ENCODE measurements around the gene C12orf75. TPM values are rescaled to one million over a fixed set of nuclear protein-coding genes. Genes with fewer than 3 reads are reported as not detected.

C12orf75 gene
- total and polyA plus RNA-seq, 2 of the 13 experiments (the other 11 are each of a cell fraction or from before 2014, with no cell fraction given), result 16.1 to 19.8 TPM

DNA sequence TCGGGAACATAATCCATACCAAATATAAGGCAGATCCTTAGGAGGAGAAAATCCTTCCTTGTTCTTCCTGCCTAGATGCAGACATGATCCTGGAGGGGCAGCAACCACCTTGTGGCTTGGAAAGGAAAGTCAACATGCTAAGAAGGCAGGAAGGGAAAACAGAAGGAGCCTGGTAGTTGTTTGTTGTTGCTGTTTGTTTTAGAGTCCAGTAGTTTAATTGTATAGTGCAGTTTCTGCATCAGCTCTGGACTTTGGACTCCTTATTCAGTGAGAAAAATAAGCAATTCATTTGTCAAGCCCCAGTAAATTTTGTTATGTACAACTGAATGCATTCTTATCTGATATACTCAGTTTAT, 48.8 kb upstream of the C12orf75 start:
- H3K36me3 ChIP-seq (replicated peaks in 1 of 2; ENCODE audit: control insufficient read depth in 1 of 2, insufficient read depth in 2 of 2, low read length in 2 of 2), result no peaks in the 10 kb centered on the region
- FAIRE-seq, result no peak
- POLR2A ChIA-PET, result interaction anchor here (1.5 kb wide), 1 partner anchor 46 kb away, joined by 4 read pairs; the partner anchor contains the start of gene APPL2
- ATAC-seq, result no peak
- H3K79me2 ChIP-seq (ENCODE audit: insufficient read depth, low read length), result no peaks in the 10 kb centered on the region
- BruUV-seq (replicated peaks), result no TSS peak
- CTCF ChIA-PET (ENCODE audit: low intra/inter-chr PET ratio, low total read pairs), result no interaction called here
- intact Hi-C loops (cut with micrococcal nuclease; ENCODE audit: unreplicated experiment), result no loop called here
- H3K27me3 ChIP-seq (ENCODE audit: control insufficient read depth in 1 of 2, insufficient read depth in 2 of 2, low read length in 2 of 2), result no peaks in the 10 kb centered on the region
- no peak overlapping the region for H3K4me3 ChIP-seq (replicated peaks in 1 of 3; ENCODE audit: insufficient read depth in 1 of 3, low read depth in 2 of 3, low read length in 3 of 3)
- H3K4me2 ChIP-seq (ENCODE audit: low read depth, low read length), result peak overlapping the region; percentile 21
- H4K20me1 ChIP-seq (ENCODE audit: insufficient read depth, low read length), result no peaks in the 10 kb centered on the region
- H3K9ac ChIP-seq (ENCODE audit: insufficient read depth, low read depth, low read length), result no peak overlapping the region
- peak; percentile 40 for DNase-seq (ENCODE audit: low spot score)
- no peak overlapping the region for H2AFZ ChIP-seq (ENCODE audit: low read length)
- in situ Hi-C loops (cut with HindIII; ENCODE audit: extremely low pct_ligation_motif_present, low pct_unique_long_range_greater_than_20kb), result no loop called here
- peaks cover 40% of the 10 kb centered on the region for H3K4me1 ChIP-seq (ENCODE audit: insufficient read depth, low read length)
- H3K9me3 ChIP-seq (ENCODE audit: low read length), result no peaks in the 10 kb centered on the region
- H3K27ac ChIP-seq (ENCODE audit: extremely low read length, insufficient read depth, low read length), result no peak overlapping the region
- WGBS (ENCODE audit: low lambda C conversion rate), result 60% methylated on average over 1 of the region's 1 CpG
- TF ChIP-seq, protein P1, sequence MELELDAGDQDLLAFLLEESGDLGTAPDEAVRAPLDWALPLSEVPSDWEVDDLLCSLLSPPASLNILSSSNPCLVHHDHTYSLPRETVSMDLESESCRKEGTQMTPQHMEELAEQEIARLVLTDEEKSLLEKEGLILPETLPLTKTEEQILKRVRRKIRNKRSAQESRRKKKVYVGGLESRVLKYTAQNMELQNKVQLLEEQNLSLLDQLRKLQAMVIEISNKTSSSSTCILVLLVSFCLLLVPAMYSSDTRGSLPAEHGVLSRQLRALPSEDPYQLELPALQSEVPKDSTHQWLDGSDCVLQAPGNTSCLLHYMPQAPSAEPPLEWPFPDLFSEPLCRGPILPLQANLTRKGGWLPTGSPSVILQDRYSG (CRISPR knock-in tag; IDR thresholded peaks at IDR 0.05), result no peak
- TF ChIP-seq PAX8 (CRISPR knock-in tag; IDR thresholded peaks at IDR 0.05; ENCODE audit: borderline replicate concordance), result no peak
- TF ChIP-seq FOXA1 (IDR thresholded peaks at IDR 0.05), result no peak
- peak; percentile 32; the same call in 1 of the 2 replicates for TF ChIP-seq FOXA1 (CRISPR knock-in tag; IDR thresholded peaks at IDR 0.05)
- no peak for TF ChIP-seq SAFB2 (CRISPR knock-in tag; IDR thresholded peaks at IDR 0.05; ENCODE audit: borderline replicate concordance, low read depth)
- TF ChIP-seq KDM3A (CRISPR knock-in tag; IDR thresholded peaks at IDR 0.05; ENCODE audit: low read depth), result no peak
- TF ChIP-seq, protein P2, sequence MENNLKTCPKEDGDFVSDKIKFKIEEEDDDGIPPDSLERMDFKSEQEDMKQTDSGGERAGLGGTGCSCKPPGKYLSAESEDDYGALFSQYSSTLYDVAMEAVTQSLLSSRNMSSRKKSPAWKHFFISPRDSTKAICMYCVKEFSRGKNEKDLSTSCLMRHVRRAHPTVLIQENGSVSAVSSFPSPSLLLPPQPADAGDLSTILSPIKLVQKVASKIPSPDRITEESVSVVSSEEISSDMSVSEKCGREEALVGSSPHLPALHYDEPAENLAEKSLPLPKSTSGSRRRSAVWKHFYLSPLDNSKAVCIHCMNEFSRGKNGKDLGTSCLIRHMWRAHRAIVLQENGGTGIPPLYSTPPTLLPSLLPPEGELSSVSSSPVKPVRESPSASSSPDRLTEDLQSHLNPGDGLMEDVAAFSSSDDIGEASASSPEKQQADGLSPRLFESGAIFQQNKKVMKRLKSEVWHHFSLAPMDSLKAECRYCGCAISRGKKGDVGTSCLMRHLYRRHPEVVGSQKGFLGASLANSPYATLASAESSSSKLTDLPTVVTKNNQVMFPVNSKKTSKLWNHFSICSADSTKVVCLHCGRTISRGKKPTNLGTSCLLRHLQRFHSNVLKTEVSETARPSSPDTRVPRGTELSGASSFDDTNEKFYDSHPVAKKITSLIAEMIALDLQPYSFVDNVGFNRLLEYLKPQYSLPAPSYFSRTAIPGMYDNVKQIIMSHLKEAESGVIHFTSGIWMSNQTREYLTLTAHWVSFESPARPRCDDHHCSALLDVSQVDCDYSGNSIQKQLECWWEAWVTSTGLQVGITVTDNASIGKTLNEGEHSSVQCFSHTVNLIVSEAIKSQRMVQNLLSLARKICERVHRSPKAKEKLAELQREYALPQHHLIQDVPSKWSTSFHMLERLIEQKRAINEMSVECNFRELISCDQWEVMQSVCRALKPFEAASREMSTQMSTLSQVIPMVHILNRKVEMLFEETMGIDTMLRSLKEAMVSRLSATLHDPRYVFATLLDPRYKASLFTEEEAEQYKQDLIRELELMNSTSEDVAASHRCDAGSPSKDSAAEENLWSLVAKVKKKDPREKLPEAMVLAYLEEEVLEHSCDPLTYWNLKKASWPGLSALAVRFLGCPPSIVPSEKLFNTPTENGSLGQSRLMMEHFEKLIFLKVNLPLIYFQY (CRISPR knock-in tag; IDR thresholded peaks at IDR 0.05; ENCODE audit: borderline replicate concordance), result no peak
- TF ChIP-seq HNF4A (CRISPR knock-in tag; IDR thresholded peaks at IDR 0.05), result 0 out of 2 replicates have a peak, but pooled peaks have one; percentile 11
- peak; percentile 22; the same call in 1 of the 2 replicates for TF ChIP-seq FOXA3 (CRISPR knock-in tag; IDR thresholded peaks at IDR 0.05)
- no peak for TF ChIP-seq PPARG (CRISPR knock-in tag; conservative IDR thresholded peaks at IDR 0.05)
- TF ChIP-seq FOXP1 (IDR thresholded peaks at IDR 0.05), result no peak
- TF ChIP-seq FOXP1 (CRISPR knock-in tag; IDR thresholded peaks at IDR 0.05), result peak; percentile 50
- TF ChIP-seq, protein P3, sequence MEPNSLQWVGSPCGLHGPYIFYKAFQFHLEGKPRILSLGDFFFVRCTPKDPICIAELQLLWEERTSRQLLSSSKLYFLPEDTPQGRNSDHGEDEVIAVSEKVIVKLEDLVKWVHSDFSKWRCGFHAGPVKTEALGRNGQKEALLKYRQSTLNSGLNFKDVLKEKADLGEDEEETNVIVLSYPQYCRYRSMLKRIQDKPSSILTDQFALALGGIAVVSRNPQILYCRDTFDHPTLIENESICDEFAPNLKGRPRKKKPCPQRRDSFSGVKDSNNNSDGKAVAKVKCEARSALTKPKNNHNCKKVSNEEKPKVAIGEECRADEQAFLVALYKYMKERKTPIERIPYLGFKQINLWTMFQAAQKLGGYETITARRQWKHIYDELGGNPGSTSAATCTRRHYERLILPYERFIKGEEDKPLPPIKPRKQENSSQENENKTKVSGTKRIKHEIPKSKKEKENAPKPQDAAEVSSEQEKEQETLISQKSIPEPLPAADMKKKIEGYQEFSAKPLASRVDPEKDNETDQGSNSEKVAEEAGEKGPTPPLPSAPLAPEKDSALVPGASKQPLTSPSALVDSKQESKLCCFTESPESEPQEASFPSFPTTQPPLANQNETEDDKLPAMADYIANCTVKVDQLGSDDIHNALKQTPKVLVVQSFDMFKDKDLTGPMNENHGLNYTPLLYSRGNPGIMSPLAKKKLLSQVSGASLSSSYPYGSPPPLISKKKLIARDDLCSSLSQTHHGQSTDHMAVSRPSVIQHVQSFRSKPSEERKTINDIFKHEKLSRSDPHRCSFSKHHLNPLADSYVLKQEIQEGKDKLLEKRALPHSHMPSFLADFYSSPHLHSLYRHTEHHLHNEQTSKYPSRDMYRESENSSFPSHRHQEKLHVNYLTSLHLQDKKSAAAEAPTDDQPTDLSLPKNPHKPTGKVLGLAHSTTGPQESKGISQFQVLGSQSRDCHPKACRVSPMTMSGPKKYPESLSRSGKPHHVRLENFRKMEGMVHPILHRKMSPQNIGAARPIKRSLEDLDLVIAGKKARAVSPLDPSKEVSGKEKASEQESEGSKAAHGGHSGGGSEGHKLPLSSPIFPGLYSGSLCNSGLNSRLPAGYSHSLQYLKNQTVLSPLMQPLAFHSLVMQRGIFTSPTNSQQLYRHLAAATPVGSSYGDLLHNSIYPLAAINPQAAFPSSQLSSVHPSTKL (CRISPR knock-in tag; IDR thresholded peaks at IDR 0.05), result peak; percentile 54
- TF ChIP-seq, protein P4, sequence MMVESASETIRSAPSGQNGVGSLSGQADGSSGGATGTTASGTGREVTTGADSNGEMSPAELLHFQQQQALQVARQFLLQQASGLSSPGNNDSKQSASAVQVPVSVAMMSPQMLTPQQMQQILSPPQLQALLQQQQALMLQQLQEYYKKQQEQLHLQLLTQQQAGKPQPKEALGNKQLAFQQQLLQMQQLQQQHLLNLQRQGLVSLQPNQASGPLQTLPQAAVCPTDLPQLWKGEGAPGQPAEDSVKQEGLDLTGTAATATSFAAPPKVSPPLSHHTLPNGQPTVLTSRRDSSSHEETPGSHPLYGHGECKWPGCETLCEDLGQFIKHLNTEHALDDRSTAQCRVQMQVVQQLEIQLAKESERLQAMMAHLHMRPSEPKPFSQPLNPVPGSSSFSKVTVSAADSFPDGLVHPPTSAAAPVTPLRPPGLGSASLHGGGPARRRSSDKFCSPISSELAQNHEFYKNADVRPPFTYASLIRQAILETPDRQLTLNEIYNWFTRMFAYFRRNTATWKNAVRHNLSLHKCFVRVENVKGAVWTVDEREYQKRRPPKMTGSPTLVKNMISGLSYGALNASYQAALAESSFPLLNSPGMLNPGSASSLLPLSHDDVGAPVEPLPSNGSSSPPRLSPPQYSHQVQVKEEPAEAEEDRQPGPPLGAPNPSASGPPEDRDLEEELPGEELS (CRISPR knock-in tag; IDR thresholded peaks at IDR 0.05), result 0 out of 2 replicates have a peak, but pooled peaks have one; percentile 11

Data from HepG2 (cell line).